GM20000 (cell line): ENCODE data around the gene PMEPA1.
A peak's percentile ranks its signal among the peaks of the same experiment; 100 is the strongest.

Experiments
- DNase-seq: peaks from one replicate; pipeline ENCODE4 v3.0.0; 2012; ENCODE audit warnings: low spot score
- TF ChIP-seq, protein P1 (sequence below): IDR thresholded peaks from 2 replicates; pipeline ENCODE4 v1.5.1; 2012; ENCODE audit warnings: mild to moderate bottlenecking, control low read depth; ENCODE audit errors: extremely low read depth, missing control alignments

PMEPA1 gene

DNA sequence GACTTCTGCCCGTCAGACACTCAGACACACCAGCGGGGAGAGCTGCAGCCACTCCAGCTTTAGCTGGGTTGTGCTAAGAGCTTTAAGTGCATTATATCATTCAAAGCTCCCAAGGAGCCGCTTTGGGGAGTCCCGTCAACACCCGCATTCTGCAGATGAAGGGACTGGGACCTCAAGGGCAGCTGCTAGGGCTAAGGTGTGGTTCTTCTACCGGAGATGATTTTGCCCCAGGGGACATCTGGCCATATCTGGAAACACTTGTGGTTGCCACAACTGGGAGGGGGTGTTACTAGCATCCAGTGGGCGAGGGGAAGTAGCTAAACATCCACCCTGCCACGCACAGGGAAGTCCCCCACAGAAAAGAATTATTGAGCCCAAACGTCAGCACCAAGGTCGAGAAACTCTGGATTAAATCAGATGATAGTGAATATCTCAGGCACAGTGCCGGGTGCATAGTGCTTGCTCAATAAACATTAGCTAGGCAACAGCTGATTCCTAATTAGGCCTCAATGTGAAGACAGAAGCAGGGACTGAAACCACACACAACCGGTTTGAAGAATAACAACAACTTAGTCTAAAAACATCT lies 29.6 kb downstream of the PMEPA1 start:
- peak; percentile 72 for DNase-seq
- TF ChIP-seq, protein P1, sequence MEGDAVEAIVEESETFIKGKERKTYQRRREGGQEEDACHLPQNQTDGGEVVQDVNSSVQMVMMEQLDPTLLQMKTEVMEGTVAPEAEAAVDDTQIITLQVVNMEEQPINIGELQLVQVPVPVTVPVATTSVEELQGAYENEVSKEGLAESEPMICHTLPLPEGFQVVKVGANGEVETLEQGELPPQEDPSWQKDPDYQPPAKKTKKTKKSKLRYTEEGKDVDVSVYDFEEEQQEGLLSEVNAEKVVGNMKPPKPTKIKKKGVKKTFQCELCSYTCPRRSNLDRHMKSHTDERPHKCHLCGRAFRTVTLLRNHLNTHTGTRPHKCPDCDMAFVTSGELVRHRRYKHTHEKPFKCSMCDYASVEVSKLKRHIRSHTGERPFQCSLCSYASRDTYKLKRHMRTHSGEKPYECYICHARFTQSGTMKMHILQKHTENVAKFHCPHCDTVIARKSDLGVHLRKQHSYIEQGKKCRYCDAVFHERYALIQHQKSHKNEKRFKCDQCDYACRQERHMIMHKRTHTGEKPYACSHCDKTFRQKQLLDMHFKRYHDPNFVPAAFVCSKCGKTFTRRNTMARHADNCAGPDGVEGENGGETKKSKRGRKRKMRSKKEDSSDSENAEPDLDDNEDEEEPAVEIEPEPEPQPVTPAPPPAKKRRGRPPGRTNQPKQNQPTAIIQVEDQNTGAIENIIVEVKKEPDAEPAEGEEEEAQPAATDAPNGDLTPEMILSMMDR, result no peak

DNA sequence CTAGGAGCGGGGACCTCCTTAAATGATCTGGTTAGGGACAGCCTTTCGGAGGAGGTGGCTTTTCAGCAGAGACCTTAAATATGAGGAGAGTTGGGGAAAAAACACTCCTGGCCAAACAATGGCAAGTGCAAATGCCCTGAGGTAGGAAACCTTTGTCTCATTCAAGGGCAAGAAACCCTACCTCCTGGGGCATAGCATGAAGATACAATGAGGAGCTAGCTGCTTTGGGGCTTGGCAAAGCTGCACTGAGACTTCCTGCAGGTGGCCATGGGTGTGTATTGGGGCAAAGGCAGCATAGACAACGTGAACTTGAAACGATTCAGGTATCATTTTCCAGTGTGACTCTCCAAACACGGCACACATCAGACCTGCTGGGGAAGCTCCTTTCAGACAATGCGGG lies 30.7 kb downstream of the PMEPA1 start:
- DNase-seq, result no peak

DNA sequence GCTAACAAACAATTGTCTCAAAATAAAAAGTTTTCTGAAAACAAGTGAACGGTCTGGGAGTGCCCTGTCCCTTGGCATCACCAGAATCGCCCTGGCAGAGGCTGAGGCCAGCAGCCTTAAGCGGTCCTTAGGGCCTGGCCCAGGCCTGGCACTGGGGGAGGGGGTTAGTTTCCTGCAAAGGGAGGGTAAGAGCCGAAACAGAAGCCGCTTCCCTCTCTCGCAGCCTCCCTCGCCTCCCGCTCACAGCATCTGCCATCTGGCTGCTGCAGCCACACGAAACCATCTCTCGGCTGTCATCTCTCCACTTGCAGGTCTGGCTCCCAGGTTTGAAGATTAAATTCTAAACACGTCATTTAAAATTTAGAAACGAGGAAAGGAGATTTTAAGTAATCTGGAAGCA lies 31.5 kb downstream of the PMEPA1 start:
- TF ChIP-seq, protein P1, result no peak
- DNase-seq, result no peak

More for the DNA sequence above, 30.7 kb downstream of the PMEPA1 start:
- TF ChIP-seq, protein P1, result no peak

DNA sequence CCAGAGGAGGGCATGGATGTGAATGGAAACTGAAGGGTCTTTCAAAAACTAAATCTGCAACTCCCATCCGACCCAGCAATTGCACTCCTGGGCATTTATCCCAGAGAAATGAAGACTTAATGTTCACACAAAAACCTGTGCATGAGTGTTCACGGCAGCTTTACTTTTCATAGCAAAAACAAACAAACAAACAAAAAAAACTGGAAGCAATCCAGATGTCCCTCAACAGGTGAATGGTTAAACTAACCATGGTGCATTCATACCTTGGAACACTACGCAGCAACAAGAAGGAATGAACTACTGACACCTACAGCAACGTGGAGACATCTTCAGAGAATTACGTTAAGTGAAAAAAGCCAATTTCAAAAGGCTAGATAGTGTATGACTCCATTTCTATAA lies 32.2 kb downstream of the PMEPA1 start:
- no peak for DNase-seq
- TF ChIP-seq, protein P1, result no peak

DNA sequence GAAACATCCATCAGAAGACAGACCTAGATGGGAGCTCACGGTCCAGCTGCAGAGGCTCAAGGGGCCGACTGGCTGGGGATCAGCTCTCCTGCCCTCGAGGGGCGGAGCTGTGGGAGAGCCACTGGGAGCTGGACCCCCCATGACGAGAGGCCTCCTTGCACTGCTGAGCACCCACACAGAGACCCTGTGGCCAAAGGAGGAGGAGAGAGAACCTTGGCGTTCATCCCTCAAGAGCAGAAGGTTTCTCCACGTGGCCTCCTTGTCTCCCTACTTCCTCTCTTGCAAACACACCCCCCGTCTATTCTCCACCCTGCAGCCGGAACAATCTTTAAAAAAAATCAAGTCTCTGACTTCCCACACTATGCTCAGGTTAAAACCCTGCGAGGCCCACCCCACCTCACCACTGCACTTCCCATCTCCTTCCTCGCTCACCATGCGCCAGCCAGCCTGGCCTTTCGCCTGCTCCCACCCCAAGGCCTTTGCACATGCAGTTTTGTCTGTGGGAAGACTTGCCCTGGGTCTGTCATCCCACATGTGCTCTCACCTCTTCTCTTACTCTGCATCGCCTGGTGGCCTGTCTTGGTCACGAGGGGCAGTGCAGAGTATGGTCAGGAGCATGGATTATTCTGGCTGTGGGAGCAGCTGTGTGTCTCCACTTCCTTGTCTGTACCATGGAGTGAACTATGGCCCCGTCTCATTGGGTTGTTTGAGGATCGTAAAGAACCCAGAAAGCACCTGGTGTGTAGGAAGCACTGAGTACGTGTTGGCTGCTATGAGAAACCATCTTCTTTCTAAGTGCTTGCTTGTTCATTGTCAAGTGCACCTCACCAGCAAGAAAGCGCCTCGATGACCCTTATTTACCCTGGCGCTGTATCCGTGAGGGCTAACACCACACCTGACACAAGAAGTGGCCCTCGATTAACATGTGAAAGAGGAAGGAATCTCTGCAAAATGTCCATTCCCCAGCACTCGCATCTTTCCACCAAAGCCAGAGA lies 32.9 kb downstream of the PMEPA1 start:
- TF ChIP-seq, protein P1, result no peak
- DNase-seq, result no peak

DNA sequence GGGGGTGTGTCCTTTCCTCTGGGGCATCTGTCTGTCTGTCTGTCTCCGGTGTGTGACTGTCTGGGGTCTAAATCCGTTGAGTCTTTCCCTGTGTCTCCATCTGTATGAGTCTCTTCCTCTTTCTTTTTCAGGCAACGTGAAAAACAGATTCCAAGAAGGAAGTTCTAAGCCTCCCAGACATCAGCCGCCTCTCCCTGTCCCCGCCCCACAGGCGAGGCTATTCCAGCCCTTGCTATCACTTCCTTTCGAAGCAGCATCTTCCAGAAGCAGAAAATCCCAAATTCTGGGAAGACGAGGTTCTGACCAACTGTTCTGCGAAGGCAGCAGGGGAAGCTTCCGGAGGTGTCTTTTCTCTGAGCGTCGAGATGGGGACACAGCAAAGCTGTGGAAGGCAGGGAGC lies 34.0 kb downstream of the PMEPA1 start:
- DNase-seq, result no peak
- TF ChIP-seq, protein P1, result no peak

DNA sequence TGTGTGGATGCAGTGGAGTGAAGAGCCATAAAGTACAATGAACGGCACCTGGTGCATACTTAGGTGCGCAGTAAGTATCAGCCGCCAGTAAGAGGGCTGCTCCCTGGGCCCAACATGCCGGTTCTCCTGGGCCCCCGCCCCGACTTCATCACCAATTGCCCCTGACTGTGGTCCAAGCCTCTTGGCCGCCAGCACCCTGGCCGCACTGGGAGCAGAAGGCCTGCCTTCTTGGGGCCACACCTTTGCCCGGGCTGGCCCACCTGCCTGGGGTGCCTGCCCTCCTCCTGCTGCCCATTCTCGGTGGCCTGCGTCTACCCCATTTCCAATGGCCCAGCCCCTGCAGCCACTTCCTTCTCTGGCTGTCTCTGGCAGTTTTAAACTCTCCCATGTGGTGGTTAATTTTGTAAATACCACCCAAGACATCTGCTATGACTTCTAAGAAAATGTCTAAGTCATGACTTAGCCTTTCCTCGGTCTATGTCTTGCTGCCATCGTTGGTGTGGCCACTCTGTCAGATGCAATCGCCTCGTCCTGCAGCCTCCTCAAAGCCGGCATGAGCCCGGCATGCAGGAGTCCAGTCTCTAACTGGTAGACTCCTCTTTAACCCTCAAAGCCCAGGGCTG lies 36.8 kb downstream of the PMEPA1 start:
- no peak for DNase-seq
- TF ChIP-seq, protein P1, result no peak
